Cerebellar nuclear complex (tissue), 1 donor: Measurements from ENCODE around the gene NMRAL1.

Experiments used
- DNase-seq, 2 experiments: peaks; one replicate each; lab custom pipeline; 2025; lab: John Stamatoyannopoulos, UW

NMRAL1 gene

DNA sequence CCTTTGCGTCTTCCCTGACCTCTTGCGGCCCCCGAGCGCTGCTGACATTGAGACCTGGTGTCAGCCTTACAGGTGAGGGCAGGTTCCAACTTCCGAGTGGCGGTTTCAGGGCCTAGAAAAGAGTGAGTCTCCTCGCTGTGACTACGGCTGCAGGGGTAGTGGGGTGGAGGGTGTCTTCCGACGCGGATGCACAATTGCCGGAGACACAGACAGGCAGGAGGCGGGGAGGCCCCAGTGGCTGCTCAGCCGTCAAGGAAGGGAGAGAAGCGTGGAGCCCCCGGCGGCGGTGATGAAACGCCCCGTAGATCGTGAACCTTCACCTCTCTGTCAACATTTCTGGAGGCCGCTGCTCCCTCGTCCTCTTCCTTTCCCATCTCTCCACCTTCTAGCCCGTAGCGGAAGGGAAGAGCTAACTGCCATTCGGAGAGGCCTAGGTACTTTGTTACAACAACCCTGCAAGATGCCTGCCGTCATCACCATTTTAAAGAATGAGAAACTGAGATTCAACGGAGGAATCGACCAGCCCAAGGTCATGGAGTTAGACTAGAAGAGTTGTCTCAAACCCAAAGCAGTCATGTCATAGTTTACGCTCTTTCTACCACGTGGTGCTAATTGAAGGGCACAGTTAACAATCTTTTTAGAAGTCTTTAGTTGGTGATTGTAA lies 48.3 kb downstream of the NMRAL1 start:
- no peak for DNase-seq

DNA sequence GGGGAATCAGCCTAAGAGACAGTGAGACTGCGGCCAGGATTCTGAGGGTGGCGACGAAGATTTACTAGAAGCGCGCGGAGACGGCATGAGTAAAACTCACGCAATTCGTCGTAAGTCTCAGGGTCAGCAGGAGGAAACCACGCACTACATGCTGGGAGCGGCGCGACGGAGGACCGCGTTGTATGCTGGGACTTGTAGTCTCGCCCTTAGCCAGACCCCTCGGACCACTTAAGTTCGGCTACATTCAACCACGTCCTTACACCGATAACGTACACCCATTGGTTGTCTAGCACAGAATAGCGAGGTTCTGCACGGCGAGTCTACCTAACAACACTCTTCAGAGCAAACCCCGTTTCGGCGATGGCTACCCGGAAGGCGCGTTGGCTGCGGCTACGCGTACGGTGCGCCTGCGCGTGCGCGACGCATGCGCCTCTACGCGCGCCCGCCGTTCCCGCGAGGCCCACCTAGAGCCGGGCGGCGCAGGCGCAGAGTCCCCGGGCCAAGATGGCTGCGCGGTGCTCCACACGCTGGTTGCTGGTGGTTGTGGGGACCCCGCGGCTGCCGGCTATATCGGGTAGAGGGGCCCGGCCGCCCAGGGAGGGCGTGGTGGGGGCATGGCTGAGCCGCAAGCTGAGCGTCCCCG lies 48.9 kb downstream of the NMRAL1 start, which contains the start of gene DNAJA3:
DNAJA3 (plus strand) TSS at position 491 of the 643 bp plus-strand sequence; CDS start at position 505, 14 bp downstream.
- DNase-seq = peak in 1 of 2 experiments; percentile 66

- DNase-seq = no peak
These were observed 53.8 kb downstream of the NMRAL1 start for GRCh38 chr16:4420505-4421105.

DNA sequence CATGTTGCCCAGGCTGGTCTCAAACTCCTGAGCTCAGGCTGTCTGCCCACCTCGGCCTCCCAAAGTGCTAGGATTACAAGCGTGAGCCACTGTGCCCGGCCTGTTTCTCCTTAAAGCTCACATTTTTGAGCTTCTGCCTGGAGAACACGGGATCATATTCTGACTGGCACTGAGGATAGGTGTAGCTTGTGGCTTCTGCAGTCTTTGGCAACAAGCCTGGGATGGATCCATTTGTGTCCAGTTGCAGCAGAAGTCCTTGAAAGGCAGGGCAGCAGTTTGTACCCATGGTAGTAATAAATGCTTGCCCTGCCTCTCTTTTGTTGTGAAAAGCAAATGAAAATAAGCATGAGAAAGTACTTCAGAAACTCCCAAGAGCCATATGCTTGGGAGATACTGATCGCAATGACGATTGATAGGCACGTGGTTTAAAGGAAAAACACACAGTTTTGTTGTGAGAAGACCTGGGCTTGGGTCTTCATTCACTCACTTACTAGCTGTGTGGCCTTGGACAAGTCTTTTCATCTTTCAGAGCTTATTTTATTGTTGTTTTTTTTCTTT lies 54.9 kb downstream of the NMRAL1 start:
- DNase-seq = no peak

- DNase-seq = peak; percentile 64 to 87
These were observed 58.0 kb downstream of the NMRAL1 start, which contains the start of gene CORO7 for GRCh38 chr16:4416200-4417032. TSS of gene CORO7 (minus strand) at chr16:4416596. CDS start at chr16:4416518, 78 bp downstream.

DNA sequence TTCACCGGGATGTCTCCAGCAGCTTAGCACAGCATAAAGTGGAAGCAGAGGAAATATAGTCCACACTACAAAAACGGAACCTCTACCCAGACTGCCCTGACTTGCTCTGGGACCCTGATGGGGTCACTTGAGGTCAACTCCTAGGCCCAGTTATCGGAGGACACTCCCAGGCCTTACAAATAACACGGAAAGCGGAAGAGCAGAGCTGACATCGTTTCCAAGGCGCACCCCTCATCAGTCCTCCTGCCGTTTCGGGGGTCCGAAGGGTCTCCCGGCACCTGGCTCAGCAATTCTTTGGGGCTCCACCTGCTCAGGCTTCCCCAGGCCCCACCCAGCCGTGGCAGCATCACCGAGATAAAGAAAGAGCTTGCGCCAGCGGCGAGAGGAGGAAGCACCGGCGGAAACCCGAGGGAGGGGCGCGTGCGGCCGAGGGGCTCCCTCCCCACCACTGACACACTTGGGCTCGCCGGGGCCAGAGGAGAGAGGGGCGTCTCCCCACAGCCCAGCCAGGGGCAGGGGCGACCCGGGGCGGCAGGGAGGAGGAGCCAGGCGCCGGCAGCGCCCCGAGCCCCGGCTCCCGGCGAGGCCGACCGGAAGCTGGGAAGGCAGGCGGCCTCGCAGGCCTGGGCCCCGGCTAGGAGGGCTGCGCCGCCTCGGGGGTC lies 58.8 kb downstream of the NMRAL1 start:
- no peak for DNase-seq

GRCh38 chr16:4414187-4414917 lies 60.1 kb downstream of the NMRAL1 start:
- no peak for DNase-seq

DNA sequence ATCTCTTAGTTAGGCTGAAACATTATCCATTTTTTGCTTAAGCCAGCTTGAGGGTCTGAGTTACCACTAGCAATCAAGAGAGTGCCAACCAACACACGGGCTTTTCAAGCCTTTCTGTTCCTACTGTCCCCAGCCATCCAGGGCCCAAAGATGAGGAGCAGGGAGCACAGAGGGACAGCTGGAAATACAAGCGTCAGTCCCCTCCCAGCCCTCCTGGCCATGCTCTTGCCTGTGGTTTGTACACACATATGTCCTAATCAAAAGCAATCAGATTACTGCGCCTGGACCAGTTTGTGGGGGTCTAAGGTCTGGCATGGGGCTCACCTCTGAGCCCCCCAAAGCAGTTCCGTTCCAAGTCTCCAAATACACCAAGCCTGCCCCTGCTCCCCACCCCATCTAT lies 61.6 kb downstream of the NMRAL1 start:
- DNase-seq = no peak

- no peak for DNase-seq
These were observed 62.3 kb downstream of the NMRAL1 start for GRCh38 chr16:4412159-4412558.
